WTC11 (cell line): Measurements from ENCODE around the gene SPIRE1. TPM values are rescaled to one million over a fixed set of nuclear protein-coding genes. Genes with fewer than 3 reads are reported as not detected.

Experiments
- ATAC-seq: fragments of 200-7000 bp; cut with Tn5 transposase; 2 replicates; pipeline ENCODE4 v1.10.0; 2021; ENCODE audit warnings: mild to moderate bottlenecking, moderate library complexity
- CTCF ChIA-PET: fragments of 300-600 bp; sonication (Branson Sonifier 250); formaldehyde crosslinking; loops from one replicate; lab custom pipeline; 2021; ENCODE audit warnings: antibody characterized with exemption; lab: Charles Lee
- POLR2A ChIA-PET: fragments of 350-600 bp; sonication (Branson Sonifier 250); formaldehyde crosslinking; loops from one replicate; lab custom pipeline; 2021; ENCODE audit warnings: antibody characterized with exemption; lab: Charles Lee
- DNase-seq: peaks from one replicate; pipeline ENCODE4 v3.0.0; 2021; ENCODE audit warnings: low spot score
- H3K27ac Mint-ChIP-seq: 2 replicates; pipeline ENCODE4 v1.8.0; 2021; ENCODE audit warnings: mixed read lengths
- H3K27me3 Mint-ChIP-seq: 2 replicates; pipeline ENCODE4 v1.8.0; 2021; ENCODE audit warnings: low read depth, mild to moderate bottlenecking, moderate library complexity, mixed read lengths
- H3K36me3 Mint-ChIP-seq: 2 replicates; pipeline ENCODE4 v1.8.0; 2021; ENCODE audit warnings: mixed read lengths
- H3K4me1 Mint-ChIP-seq: 2 replicates; pipeline ENCODE4 v1.8.0; 2022; ENCODE audit warnings: mixed read lengths
- H3K4me3 Mint-ChIP-seq: 2 replicates; pipeline ENCODE4 v1.8.0; 2021; ENCODE audit warnings: mild to moderate bottlenecking, moderate library complexity, mixed read lengths
- H3K9me3 Mint-ChIP-seq: 2 replicates; pipeline ENCODE4 v1.8.0; 2021; ENCODE audit warnings: mixed read lengths
- ELF4 ChIP-seq: sonication (generic); formaldehyde crosslinking; IDR thresholded peaks from 2 replicates; pipeline ENCODE4 v1.8.1; 2022; ENCODE audit warnings: low read depth, mild to moderate bottlenecking, moderate library complexity, missing genetic modification reagents
- FOXP1 ChIP-seq: sonication (generic); formaldehyde crosslinking; IDR thresholded peaks from 2 replicates; pipeline ENCODE4 v1.8.0; 2022; ENCODE audit warnings: missing genetic modification reagents, mild to moderate bottlenecking, moderate library complexity, borderline replicate concordance
- GTF2I ChIP-seq: fragments of 250-450 bp; sonication (Bioruptor Pico); conservative IDR thresholded peaks from 2 replicates; pipeline ENCODE4 v1.4.0; 2021; ENCODE audit warnings: mild to moderate bottlenecking
- MXD4 ChIP-seq: fragments of 250-450 bp; sonication (Bioruptor Pico); IDR thresholded peaks from 2 replicates; pipeline ENCODE4 v1.8.0; 2021; ENCODE audit warnings: mild to moderate bottlenecking, moderate library complexity, borderline replicate concordance
- PRRX2 ChIP-seq: fragments of 250-450 bp; sonication (Bioruptor Pico); IDR thresholded peaks from 2 replicates; pipeline ENCODE4 v1.8.0; 2021; ENCODE audit warnings: mild to moderate bottlenecking
- SMAD3 ChIP-seq: sonication (generic); formaldehyde crosslinking; IDR thresholded peaks from 2 replicates; pipeline ENCODE4 v1.8.0; 2022; ENCODE audit warnings: missing genetic modification reagents, mild to moderate bottlenecking, borderline replicate concordance
- SMAD4 ChIP-seq: sonication (generic); formaldehyde crosslinking; IDR thresholded peaks from 2 replicates; pipeline ENCODE4 v1.8.0; 2022; ENCODE audit warnings: mild to moderate bottlenecking, missing genetic modification reagents
- ZNF121 ChIP-seq: sonication (generic); formaldehyde crosslinking; IDR thresholded peaks from 2 replicates; pipeline ENCODE4 v1.8.0; 2023; ENCODE audit warnings: missing genetic modification reagents
- total RNA-seq: library from RNA; stranded (reverse); gene quantifications from 3 replicates; pipeline ENCODE4 v1.2.3, GENCODE V29; 2021
- TF ChIP-seq, protein P1 (sequence below): fragments of 250-450 bp; sonication (Bioruptor Pico); IDR thresholded peaks from 2 replicates; pipeline ENCODE4 v1.9.0; 2021; ENCODE audit warnings: mild to moderate bottlenecking
- TF ChIP-seq, protein P2 (sequence below): sonication (generic); formaldehyde crosslinking; IDR thresholded peaks from 2 replicates; pipeline ENCODE4 v1.8.1; 2023; ENCODE audit warnings: mild to moderate bottlenecking, missing genetic modification reagents
- TF ChIP-seq, protein P3 (sequence below): sonication (generic); formaldehyde crosslinking; IDR thresholded peaks from 2 replicates; pipeline ENCODE4 v1.8.1; 2022; ENCODE audit warnings: missing genetic modification reagents, borderline replicate concordance
- TF ChIP-seq, protein P4 (sequence below): sonication (generic); formaldehyde crosslinking; IDR thresholded peaks from 2 replicates; pipeline ENCODE4 v1.8.1; 2022; ENCODE audit warnings: low read depth, missing genetic modification reagents, borderline replicate concordance
- TF ChIP-seq, protein P5 (sequence below): sonication (generic); formaldehyde crosslinking; conservative IDR thresholded peaks from 2 replicates; pipeline ENCODE4 v1.8.1; 2023; ENCODE audit warnings: mild to moderate bottlenecking, low read depth, missing genetic modification reagents, moderate library complexity
- TF ChIP-seq, protein P6 (sequence below): fragments of 250-450 bp; sonication (Bioruptor Pico); IDR thresholded peaks from 2 replicates; pipeline ENCODE4 v1.9.0; 2021; ENCODE audit warnings: moderate library complexity, mild to moderate bottlenecking, inconsistent platforms, borderline replicate concordance
- TF ChIP-seq, protein P7 (sequence below): sonication (generic); formaldehyde crosslinking; IDR thresholded peaks from 2 replicates; pipeline ENCODE4 v1.8.0; 2023; ENCODE audit warnings: mild to moderate bottlenecking, missing genetic modification reagents
- TF ChIP-seq, protein P8 (sequence below): sonication (generic); formaldehyde crosslinking; IDR thresholded peaks from 2 replicates; pipeline ENCODE4 v1.8.1; 2023; ENCODE audit warnings: mild to moderate bottlenecking, missing genetic modification reagents

The SPIRE1 gene
- total RNA-seq, 1 experiment from 2014 or later, result 19.3 TPM

DNA sequence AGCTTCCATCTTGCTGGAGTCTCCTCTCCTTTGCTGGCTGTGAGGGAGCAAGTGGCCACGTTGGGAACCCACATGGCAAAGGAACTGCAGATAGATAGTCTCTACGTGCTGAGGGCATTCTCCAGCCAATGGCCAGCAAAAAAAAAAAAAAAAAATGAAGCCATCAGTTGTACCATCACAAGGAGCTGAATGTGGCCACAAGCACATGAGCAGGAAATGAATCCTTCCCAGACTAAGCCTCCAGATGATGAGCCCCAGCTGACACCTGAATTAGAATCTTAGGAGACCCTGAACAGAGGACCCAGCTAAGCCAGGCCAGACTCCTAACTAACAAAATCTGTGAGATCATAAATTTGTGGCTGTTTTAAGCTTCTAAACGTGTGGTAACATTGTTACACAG is 57.9 kb downstream of the SPIRE1 start:
- no peak for DNase-seq
- Mint-ChIP-seq H3K27me3 (no peaks in the 10 kb centered on the region), H3K9me3 (no peaks in the 10 kb centered on the region), H3K36me3 (no peaks in the 10 kb centered on the region), H3K4me3 (no peak overlapping the region)
- no peak for ATAC-seq
- CTCF ChIA-PET, result interaction anchor here (0.6 kb wide), 1 partner anchor 40 kb away, joined by 3 read pairs; no protein-coding TSS in a partner anchor
- TF ChIP-seq, protein P1, sequence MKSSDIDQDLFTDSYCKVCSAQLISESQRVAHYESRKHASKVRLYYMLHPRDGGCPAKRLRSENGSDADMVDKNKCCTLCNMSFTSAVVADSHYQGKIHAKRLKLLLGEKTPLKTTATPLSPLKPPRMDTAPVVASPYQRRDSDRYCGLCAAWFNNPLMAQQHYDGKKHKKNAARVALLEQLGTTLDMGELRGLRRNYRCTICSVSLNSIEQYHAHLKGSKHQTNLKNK (CRISPR knock-in tag), result no peak
- TF ChIP-seq FOXP1 (CRISPR knock-in tag) (no peak), GTF2I (CRISPR knock-in tag) (no peak), SMAD3 (no peak), PRRX2 (CRISPR knock-in tag) (no peak), MXD4 (CRISPR knock-in tag) (no peak), ZNF121 (CRISPR knock-in tag) (no peak), ELF4 (CRISPR knock-in tag) (no peak), SMAD4 (CRISPR knock-in tag) (no peak)
- TF ChIP-seq, protein P2, sequence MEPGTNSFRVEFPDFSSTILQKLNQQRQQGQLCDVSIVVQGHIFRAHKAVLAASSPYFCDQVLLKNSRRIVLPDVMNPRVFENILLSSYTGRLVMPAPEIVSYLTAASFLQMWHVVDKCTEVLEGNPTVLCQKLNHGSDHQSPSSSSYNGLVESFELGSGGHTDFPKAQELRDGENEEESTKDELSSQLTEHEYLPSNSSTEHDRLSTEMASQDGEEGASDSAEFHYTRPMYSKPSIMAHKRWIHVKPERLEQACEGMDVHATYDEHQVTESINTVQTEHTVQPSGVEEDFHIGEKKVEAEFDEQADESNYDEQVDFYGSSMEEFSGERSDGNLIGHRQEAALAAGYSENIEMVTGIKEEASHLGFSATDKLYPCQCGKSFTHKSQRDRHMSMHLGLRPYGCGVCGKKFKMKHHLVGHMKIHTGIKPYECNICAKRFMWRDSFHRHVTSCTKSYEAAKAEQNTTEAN (CRISPR knock-in tag), result no peak
- TF ChIP-seq, protein P3, sequence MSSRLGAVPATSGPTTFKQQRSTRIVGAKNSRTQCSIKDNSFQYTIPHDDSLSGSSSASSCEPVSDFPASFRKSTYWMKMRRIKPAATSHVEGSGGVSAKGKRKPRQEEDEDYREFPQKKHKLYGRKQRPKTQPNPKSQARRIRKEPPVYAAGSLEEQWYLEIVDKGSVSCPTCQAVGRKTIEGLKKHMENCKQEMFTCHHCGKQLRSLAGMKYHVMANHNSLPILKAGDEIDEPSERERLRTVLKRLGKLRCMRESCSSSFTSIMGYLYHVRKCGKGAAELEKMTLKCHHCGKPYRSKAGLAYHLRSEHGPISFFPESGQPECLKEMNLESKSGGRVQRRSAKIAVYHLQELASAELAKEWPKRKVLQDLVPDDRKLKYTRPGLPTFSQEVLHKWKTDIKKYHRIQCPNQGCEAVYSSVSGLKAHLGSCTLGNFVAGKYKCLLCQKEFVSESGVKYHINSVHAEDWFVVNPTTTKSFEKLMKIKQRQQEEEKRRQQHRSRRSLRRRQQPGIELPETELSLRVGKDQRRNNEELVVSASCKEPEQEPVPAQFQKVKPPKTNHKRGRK (CRISPR knock-in tag), result no peak
- TF ChIP-seq, protein P4, sequence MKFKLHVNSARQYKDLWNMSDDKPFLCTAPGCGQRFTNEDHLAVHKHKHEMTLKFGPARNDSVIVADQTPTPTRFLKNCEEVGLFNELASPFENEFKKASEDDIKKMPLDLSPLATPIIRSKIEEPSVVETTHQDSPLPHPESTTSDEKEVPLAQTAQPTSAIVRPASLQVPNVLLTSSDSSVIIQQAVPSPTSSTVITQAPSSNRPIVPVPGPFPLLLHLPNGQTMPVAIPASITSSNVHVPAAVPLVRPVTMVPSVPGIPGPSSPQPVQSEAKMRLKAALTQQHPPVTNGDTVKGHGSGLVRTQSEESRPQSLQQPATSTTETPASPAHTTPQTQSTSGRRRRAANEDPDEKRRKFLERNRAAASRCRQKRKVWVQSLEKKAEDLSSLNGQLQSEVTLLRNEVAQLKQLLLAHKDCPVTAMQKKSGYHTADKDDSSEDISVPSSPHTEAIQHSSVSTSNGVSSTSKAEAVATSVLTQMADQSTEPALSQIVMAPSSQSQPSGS (CRISPR knock-in tag), result no peak
- TF ChIP-seq, protein P5, sequence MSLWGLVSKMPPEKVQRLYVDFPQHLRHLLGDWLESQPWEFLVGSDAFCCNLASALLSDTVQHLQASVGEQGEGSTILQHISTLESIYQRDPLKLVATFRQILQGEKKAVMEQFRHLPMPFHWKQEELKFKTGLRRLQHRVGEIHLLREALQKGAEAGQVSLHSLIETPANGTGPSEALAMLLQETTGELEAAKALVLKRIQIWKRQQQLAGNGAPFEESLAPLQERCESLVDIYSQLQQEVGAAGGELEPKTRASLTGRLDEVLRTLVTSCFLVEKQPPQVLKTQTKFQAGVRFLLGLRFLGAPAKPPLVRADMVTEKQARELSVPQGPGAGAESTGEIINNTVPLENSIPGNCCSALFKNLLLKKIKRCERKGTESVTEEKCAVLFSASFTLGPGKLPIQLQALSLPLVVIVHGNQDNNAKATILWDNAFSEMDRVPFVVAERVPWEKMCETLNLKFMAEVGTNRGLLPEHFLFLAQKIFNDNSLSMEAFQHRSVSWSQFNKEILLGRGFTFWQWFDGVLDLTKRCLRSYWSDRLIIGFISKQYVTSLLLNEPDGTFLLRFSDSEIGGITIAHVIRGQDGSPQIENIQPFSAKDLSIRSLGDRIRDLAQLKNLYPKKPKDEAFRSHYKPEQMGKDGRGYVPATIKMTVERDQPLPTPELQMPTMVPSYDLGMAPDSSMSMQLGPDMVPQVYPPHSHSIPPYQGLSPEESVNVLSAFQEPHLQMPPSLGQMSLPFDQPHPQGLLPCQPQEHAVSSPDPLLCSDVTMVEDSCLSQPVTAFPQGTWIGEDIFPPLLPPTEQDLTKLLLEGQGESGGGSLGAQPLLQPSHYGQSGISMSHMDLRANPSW (CRISPR knock-in tag), result no peak
- TF ChIP-seq, protein P6, sequence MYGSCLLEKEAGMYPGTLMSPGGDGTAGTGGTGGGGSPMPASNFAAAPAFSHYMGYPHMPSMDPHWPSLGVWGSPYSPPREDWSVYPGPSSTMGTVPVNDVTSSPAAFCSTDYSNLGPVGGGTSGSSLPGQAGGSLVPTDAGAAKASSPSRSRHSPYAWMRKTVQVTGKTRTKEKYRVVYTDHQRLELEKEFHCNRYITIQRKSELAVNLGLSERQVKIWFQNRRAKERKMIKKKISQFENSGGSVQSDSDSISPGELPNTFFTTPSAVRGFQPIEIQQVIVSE (CRISPR knock-in tag), result no peak
- TF ChIP-seq, protein P7, sequence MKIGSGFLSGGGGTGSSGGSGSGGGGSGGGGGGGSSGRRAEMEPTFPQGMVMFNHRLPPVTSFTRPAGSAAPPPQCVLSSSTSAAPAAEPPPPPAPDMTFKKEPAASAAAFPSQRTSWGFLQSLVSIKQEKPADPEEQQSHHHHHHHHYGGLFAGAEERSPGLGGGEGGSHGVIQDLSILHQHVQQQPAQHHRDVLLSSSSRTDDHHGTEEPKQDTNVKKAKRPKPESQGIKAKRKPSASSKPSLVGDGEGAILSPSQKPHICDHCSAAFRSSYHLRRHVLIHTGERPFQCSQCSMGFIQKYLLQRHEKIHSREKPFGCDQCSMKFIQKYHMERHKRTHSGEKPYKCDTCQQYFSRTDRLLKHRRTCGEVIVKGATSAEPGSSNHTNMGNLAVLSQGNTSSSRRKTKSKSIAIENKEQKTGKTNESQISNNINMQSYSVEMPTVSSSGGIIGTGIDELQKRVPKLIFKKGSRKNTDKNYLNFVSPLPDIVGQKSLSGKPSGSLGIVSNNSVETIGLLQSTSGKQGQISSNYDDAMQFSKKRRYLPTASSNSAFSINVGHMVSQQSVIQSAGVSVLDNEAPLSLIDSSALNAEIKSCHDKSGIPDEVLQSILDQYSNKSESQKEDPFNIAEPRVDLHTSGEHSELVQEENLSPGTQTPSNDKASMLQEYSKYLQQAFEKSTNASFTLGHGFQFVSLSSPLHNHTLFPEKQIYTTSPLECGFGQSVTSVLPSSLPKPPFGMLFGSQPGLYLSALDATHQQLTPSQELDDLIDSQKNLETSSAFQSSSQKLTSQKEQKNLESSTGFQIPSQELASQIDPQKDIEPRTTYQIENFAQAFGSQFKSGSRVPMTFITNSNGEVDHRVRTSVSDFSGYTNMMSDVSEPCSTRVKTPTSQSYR (CRISPR knock-in tag), result no peak
- TF ChIP-seq, protein P8, sequence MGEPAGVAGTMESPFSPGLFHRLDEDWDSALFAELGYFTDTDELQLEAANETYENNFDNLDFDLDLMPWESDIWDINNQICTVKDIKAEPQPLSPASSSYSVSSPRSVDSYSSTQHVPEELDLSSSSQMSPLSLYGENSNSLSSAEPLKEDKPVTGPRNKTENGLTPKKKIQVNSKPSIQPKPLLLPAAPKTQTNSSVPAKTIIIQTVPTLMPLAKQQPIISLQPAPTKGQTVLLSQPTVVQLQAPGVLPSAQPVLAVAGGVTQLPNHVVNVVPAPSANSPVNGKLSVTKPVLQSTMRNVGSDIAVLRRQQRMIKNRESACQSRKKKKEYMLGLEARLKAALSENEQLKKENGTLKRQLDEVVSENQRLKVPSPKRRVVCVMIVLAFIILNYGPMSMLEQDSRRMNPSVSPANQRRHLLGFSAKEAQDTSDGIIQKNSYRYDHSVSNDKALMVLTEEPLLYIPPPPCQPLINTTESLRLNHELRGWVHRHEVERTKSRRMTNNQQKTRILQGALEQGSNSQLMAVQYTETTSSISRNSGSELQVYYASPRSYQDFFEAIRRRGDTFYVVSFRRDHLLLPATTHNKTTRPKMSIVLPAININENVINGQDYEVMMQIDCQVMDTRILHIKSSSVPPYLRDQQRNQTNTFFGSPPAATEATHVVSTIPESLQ (CRISPR knock-in tag), result no peak
- TF ChIP-seq, all 79 proteins: peak for 0
- POLR2A ChIA-PET, result no interaction called here
- H3K27ac Mint-ChIP-seq, result no peak overlapping the region; the same call in 1 of the 2 replicates
- peaks cover 19% of the 10 kb centered on the region for H3K4me1 Mint-ChIP-seq
